Inferior parietal cortex (tissue), 1 donor: Measurements from ENCODE around the gene SNTG2.
"Not testable (repeated sequence)": the region's sequence is repeated elsewhere in the genome, so short reads cannot be mapped to it uniquely, and the experiment has no call there.

Experiments used
- DNase-seq: peaks from one replicate; pipeline ENCODE4 v3.0.0-alpha.2; 2016; ENCODE audit errors: extremely low spot score

The SNTG2 gene

DNA sequence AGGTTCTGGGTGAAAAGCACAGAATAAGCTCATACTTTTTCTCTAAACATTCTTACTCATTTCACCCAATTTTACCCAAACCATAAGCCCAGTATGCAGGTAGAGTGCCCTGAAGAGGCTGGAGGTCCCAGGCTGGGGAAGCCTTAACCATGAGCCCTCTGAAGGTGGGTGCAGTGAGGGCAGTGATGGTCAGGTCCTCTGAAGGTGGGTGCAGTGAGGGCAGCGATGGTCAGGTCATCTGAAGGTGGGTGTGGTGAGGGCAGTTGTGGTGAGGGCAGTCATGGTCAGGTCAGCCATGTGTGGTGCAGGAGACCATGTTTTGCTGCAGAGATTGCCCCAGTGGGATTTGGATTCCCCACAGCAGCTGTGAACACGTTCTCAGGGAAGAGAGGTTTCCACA lies 148.8 kb downstream of the SNTG2 start:
- no peak for DNase-seq

DNA sequence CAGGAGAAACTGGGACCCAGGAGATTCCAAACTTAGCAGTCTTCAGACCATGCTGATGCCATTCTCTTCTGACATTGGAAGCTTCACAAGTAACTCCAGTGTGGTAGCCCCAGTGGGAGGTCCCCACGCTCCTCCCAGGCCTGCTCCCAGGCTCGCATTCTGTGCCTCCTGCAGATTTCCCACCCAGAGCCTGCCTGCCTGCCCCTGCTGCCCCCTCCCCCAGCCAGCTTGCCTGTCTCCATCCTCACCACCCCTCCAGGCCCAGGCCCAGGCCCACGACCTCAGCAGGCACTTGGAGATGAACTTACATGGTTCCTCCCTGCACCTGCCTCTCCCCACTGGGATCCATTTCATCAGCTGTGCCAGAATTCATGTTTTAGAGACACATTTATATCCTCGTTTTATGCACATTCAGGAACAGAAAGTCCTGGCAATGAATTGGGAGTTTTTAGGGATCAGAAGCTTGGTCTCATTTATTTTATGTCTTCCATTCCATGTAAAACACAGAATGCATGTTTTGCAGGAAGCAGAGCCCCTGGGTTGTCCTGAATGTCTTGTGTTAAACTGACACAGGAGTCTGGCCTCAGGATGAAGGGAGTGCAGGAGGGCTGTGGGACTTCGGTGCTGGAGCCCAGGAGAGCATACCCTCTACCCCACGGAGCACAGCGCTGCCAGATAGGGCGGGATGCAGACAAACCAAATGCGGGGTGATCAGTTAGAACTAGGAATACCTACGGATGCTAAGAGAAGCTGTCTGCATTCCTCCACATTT lies 150.5 kb downstream of the SNTG2 start:
- no peak for DNase-seq

DNA sequence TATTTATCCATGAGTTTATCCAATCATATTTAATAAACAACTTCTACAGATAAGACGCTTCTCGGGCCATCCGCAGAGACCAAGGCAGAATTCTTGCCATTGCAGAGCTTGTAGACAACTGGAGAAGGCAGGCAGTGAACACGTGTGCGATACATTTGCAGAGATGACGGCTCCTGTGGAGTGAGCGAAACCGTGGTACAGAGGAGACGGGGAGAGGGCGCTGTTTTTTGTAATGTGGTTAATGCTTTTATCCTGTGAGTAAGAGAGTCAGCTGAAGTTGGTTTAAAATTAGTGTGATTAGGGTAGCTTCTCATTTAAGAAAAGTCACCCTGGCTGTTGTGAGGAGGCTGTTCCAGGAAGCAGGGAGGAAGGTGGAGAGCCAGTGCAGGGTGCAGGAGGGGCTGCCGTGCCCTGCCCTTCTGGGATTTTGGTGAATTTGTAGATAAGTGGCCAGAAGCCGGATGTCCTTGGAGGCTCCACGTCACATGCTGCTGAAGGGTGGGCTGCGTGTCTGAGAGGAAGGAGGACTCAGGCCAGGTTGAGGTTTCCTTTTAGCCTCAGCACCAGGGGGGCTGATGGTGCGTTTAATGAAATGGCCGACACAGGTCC lies 151.4 kb downstream of the SNTG2 start:
- no peak for DNase-seq

DNA sequence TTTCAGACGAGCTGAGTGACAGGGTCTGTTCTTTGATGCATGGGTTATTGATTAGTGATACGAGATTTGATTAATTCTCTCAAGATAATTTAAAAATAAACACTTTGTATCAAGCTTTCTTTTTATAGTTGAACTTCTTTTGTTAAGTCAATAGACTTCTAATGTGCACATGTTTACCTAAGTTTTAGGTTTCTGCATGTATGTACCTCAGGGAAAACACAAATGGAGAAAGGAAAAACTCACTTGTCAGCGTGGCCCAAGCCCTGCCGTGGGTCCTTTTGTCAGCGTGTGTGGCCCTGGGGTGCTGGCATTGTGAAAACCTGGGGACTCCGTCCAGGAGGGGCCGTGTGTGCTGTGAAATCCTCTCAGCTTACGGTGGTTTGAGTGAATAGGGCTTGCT lies 153.7 kb downstream of the SNTG2 start:
- no peak for DNase-seq

DNA sequence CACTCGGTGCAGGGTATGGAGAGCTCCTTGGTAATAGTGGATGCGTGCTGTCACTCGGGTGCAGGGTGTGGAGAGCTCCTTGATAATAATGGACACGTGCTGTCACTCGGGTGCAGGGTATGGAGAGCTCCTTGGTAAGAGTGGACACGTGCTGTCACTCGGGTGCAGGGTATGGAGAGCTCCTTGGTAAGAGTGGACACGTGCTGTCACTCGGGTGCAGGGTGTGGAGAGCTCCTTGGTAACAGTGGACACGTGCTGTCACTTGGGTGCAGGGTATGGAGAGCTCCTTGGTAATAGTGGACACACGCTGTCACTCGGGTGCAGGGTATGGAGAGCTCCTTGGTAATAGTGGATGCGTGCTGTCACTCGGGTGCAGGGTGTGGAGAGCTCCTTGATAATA lies 155.7 kb downstream of the SNTG2 start:
- DNase-seq: not testable (repeated sequence)

DNA sequence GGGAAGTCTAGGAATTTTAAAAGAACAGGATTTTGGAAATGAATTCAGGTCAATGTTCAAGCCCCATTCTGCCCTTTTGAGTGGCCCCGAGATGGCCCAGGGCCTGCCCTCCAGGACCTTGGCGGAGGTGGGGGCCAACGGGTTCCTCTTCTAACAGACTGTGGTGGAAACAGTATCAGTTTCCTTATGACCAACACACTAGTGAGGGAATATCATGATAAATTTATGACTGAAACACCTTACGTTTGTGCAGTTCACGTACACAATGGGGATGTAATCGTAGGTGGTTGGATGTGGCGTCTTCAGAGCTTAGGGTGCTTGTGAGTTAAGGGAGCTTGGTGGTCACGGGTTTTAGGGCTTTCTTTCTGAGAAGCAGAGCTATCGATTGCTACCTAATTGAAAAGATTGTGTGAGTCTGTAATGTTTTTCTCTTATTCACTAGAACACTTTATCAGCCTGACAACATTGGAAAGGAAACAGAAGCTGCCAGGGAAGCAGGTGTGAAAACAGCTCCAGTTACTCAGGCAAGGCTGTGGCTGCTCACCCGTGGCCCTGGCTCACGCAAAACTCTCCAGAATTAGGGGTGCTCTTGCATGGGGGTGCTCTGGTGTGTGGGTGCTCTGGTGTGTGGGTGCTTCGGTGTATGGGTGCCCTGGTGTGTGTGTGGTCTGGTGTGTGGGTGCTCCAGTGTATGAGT lies 165.3 kb downstream of the SNTG2 start:
- DNase-seq: no peak

DNA sequence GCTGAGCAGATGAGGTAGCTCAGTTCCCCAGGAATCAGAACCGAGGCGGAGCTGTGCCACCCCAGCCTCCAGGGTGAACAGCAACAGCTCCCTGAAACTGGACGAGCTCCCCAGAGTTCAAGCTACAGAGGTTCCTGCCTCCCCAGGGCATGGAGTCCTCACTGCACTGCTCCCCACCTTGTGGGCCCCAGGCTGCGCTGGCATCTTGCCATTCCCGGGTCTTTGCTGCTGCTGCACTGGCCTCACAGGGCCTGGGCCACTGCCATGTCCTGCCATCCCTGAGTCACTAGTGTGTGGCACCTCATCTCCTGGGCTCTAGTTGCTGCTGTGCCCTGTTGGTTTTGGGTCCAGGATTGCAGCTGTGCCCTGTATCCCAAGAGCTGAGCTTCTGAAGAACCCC lies 166.9 kb downstream of the SNTG2 start:
- DNase-seq: no peak

DNA sequence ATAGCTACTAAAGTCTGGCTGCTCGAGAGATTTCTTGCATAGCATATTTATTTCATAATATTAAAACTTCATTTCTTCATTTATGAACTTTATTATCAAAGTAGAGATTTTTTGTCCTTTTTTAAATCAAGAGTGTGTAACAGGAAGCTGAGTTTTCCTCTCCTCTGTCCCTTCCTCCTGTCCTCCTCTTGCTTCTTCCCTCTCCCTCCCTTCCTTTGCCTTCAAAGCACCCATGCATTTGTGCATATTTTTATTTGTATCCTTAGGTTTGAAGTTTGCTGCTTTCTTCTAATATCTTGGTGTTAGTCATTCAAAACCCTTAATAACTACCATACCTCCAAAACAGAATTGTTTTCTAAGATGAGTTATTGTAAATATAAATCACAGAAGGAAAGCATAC lies 174.6 kb downstream of the SNTG2 start:
- DNase-seq: no peak

DNA sequence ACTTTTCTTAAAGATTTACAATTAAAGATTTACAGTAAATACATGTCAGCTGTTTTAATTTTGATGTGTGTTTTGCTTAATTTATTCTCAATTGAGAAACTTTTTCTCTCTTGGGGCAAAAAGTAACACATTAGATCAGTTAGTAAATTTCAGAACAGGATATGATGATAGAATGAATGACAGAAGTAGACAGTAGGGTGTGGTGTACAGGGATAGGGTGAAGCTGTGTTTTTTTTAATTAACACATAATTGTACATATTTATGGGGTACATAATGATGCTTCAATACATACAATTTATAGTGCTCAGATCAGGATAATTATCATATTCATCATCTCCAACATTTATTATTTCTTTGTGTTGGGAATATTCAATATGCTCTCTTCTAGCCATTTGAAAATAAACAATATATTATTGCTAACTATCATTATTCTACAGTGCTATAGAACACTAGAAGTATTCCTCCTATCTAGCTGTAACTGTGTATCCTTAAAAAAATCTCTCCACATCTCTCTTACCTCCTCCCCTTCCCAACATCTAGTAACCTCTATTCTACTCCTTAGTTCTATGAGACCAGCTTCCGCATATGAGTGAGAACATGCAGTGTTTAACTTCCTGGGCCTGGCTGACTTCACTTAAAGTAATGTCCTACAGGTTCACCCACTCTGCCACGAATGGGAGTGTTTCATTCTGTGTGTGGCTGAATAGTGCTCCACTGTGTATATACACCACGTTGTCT lies 175.2 kb downstream of the SNTG2 start:
- DNase-seq: no peak

DNA sequence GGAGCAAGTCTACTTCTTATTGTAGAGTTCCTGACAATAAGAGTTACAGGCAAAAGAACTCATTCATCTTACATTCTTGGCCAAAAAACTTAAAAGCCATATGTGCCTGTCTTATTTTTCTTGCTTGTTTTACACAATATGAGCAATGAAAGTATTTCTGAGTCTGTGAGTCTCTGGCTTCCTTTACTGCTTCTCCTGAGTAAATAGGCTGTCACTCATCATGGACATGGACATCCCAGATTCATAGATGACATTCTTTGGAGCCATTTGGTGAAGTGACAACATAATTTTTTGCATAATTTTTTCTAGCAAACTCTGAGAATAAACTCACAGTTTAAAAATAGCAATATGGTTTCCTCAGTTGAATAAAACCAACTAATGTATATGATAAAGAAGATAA lies 179.3 kb downstream of the SNTG2 start:
- no peak for DNase-seq

DNA sequence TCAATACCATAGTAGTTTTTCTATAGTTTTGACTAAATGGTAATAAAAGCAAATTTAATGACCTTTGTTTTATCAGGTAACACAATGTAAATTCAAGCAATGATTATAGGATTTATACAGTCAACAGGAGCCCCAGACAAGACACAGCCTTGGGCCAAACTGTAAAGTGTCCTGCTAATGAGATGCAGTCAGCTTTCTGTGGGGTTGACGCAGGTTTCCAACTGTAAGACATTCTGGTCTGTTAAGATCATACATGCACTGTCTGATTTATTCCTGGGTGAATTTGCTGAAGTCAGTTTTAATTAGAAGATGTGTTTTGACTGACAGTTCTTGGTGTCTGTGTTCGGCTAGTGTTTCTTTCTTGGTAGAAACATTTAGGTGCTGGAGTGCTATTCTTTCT lies 180.3 kb downstream of the SNTG2 start:
- no peak for DNase-seq

DNA sequence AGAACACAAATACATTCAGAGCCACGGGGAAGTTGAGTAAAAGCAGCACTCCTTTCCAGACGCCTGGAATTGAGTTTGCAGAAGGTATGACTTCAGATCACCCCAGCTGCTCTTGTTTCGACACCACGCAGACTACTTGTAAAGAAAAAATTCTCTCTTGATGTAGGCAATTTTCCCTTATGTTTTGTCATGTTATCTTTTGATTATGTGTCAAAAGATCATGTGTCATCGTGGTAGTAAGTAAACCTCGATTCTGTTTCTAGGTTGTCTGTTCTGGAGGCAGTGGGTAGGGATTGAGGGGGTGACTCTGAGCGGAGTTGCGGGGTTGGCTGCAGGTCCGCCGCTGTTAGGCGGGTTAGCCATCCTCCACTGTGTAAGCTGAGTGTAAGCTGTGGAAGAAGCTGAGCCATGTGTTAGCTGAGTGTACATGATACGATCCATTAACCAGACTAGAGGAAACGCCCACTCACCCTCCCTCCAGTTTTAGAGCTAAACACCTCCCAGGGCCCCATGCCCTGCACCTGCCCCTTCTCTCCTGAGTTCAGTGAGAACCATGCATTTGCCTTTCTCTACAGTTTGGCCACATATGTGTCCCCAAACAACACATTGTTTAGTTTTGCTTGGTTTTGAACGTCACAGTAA lies 181.8 kb downstream of the SNTG2 start:
- no peak for DNase-seq

DNA sequence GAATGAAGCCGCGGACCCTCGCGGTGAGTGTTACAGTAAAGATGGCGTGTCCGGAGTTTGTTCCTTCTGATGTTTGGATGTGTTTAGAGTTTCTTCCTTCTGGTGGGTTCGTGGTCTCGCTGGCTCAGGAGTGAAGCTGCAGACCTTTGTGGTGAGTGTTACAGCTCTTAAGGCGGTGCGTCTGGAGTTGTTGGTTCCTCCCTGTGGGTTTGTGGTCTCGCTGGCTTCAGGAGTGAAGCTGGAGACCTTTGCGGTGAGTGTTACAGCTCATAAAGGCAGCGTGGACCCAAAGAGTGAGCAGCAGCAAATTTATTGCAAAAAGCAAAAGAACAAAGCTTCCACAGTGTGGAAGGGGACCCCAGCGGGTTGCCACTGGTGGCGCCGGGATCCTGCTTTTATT lies 183.2 kb downstream of the SNTG2 start:
- not testable (repeated sequence) for DNase-seq

DNA sequence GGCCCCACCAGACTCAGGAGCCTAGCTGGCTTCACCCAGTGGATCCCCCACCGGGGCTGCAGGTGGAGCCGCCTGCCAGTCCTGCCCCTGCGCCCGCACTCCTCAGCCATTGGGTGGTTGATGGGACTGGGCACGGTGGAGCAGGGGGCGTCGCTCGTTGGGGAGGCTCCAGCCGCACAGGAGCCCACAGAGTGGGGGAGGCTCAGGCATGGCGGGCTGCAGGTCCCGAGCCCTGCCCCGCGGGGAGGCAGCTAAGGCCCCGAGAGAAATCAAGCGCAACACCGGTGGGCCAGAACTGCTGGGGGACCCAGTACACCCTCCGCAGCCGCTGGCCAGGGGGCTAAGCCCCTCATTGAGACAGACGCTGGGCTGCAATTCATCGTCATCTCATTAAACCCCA lies 184.0 kb downstream of the SNTG2 start:
- DNase-seq: no peak

DNA sequence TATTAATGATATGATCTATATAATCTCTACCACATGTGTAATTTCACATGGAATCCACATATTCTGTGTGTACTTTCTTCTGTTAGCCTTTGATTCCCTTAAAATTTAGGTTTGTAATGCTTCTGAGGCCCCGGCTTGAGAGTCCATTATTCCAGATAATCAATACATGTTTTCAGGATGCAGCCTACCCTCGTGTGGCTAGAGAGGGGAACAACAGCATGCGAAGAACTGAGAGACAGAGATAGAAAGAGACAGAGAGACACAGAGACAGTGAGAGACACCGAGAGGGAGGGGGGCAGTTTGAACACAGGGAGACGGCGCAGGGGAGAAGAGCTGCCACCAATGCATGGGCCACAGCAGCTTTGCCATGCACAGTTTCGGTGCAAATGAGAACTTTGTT lies 185.4 kb downstream of the SNTG2 start:
- no peak for DNase-seq

DNA sequence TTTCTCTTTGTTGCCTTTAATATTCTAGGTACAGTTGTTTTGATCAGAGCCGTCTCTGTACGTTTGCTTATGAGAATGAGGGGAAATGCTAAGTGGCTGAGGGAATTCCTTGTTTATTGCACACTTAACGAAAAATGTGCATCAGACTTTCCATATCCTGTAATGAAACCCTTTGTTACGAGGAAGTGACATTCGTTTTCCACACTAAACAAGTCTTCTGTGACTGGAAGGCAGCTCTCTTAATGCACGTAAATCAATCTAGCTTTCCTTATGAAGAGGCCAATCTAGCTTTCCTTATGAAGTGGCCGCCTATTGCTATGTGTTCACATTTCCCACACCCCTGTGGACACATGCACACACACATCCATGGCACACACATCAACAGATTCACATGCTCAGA lies 186.2 kb downstream of the SNTG2 start:
- no peak for DNase-seq

DNA sequence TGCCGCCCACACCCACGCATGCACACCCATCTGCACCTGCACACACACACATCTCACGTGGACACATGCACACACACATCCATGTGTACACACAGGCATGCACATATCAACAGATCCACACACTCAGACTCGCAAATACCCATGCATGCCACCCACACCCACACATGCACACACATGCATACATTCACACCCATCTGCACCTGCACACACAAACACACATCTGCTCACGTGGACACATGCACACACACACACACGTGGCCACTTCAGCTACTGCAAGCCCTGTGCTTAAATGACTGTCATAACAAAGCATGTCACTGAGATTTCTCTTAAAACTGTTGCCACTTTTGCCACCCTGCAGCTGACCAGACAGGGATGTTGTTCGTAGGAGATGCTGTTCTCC lies 186.6 kb downstream of the SNTG2 start:
- no peak for DNase-seq

DNA sequence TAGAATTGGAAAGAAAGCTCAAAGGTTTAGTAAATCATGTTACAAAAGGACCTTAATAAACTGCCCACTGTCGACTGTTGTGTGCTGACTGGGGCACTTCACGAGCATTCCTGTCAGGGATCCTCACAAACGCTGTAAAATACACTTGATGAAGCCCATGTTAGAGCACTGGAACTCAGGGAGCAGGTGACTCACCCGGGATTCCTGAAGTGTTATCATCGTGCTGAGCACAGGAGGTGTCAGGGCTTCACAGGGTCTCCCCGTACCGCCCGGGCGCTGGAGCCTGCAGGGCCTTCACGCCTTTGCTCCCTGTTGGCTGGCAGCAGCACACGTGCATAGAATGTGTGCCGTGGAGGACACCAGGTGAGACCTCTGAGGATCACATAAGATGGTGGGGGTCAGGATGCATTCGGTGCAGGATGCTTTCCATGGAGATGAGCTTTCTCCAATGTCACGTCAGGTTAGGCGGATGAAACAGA lies 187.3 kb downstream of the SNTG2 start:
- no peak for DNase-seq

DNA sequence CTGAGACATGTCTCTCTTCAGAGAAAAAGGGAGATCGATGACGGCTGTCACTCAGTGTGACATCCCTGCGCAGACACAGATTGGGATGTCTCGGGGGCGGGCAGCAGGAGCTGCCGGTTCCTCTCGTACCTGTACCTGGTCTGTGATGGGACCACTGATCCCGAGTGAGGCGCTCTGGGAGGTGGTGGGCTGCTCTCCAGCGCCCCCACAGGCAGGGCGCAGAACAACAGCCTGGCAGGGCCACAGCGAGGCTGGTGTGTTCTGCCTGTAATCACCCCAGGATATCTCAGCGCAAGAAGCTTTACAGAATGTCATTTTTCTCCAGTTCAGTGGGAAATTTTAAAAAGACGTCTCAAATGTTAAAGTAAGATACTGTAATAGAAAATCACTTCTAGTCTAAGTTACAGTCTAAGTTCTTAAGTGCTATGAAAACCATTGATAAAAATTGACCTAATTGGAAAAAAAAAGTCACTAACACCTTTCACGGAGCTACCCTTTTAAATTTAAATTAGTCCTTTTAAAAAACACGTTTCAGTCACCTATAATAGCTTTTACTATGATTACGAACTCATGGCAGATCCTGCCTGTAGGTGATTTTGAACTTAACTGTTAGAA lies 189.8 kb downstream of the SNTG2 start:
- no peak for DNase-seq

DNA sequence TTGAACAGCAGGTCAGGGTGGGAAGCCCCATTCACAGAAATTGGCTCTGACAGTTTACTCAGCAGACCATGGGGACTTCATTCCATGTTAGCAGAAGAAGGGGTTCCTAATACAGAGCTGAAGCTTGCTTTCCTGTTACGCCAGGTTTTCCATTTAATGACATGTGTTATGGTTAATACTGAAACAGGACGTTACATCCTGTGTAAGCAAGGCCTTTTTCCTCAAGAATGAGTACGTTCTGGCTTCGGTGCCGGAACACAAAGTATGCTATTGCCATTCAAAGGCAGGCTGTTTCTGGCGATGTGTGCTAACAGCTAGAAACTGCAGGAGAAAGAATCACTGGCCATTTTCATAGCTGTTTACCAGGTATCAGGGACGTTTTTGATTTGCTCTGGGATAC lies 190.4 kb downstream of the SNTG2 start:
- DNase-seq: no peak

DNA sequence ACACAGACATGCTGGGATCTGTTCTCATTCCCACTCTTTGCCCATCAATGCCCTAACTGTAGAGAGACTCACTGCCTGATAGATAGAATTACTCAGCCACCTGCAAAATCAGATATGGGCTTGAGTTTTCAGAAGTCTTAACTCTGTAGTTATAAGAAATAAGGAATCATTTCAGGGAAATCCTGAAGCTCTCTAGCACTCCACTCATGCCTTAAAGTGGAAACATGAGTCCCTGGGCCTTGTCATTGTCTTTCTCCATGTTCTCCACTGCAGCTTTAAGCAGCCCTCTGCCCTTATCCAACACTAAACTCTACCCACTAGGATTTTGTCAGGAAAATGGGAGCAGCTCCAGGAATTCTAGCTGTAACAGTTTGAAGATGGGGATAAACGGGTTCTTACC lies 192.5 kb downstream of the SNTG2 start:
- no peak for DNase-seq
